ENCODE measurements around the gene KRT3.

The KRT3 gene

GRCh38 chr12:52795694-52796428 is at the start of gene KRT3:
Gene KRT3 (minus strand): TSS chr12:52796117. CDS start chr12:52796042, 75 bp downstream.
- H3K4me1 ChIP-seq (ENCODE audit: control insufficient read depth, insufficient read depth, low read length, unreplicated experiment) = peaks cover 14% of the 10 kb centered on the region
- H3K27me3 ChIP-seq (ENCODE audit: insufficient read depth, low read length) = peaks cover 38% of the 10 kb centered on the region
- H2AFZ ChIP-seq (ENCODE audit: low read length, unreplicated experiment) = no peak within 1 kb of the TSS
- H3K36me3 ChIP-seq (ENCODE audit: insufficient read depth, low read length) = no peaks in the 10 kb centered on the region
- no peak within 1 kb of the TSS for H3K4me3 ChIP-seq (ENCODE audit: low read depth, low read length)
- no peaks in the 10 kb centered on the region for H3K79me2 ChIP-seq (ENCODE audit: control insufficient read depth, insufficient read depth, low read length, unreplicated experiment)
- H3K27ac ChIP-seq (ENCODE audit: low read depth, low read length) = no peak within 1 kb of the TSS

GRCh38 chr12:52844386-52844785 is 48.5 kb upstream of the KRT3 start:
- Histone ChIP-seq H3K27ac (ENCODE audit: low read depth, low read length) (no peak overlapping the region), H3K36me3 (ENCODE audit: insufficient read depth, low read length) (no peaks in the 10 kb centered on the region), H3K4me3 (ENCODE audit: low read depth, low read length) (no peak overlapping the region), H3K4me1 (ENCODE audit: control insufficient read depth, insufficient read depth, low read length, unreplicated experiment) (peaks cover 13% of the 10 kb centered on the region), H3K27me3 (ENCODE audit: insufficient read depth, low read length) (peaks cover 4% of the 10 kb centered on the region; the same call in 1 of the 2 replicates), H2AFZ (ENCODE audit: low read length, unreplicated experiment) (no peak overlapping the region), H3K79me2 (ENCODE audit: control insufficient read depth, insufficient read depth, low read length, unreplicated experiment) (no peaks in the 10 kb centered on the region)

- H2AFZ ChIP-seq (ENCODE audit: low read length, unreplicated experiment) = no peak overlapping the region
- H3K4me1 ChIP-seq (ENCODE audit: control insufficient read depth, insufficient read depth, low read length, unreplicated experiment) = peaks cover 28% of the 10 kb centered on the region
- H3K27me3 ChIP-seq (ENCODE audit: insufficient read depth, low read length) = peaks cover 4% of the 10 kb centered on the region; the same call in 1 of the 2 replicates
- no peak overlapping the region for H3K27ac ChIP-seq (ENCODE audit: low read depth, low read length)
- H3K79me2 ChIP-seq (ENCODE audit: control insufficient read depth, insufficient read depth, low read length, unreplicated experiment) = no peaks in the 10 kb centered on the region
- H3K36me3 ChIP-seq (ENCODE audit: insufficient read depth, low read length) = no peaks in the 10 kb centered on the region
- H3K4me3 ChIP-seq (ENCODE audit: low read depth, low read length) = no peak overlapping the region
Observed at GRCh38 chr12:52839436-52840105, 43.7 kb upstream of the KRT3 start.

GRCh38 chr12:52838609-52839435 is 42.9 kb upstream of the KRT3 start:
- H3K4me1 ChIP-seq (ENCODE audit: control insufficient read depth, insufficient read depth, low read length, unreplicated experiment) = peaks cover 28% of the 10 kb centered on the region
- no peak overlapping the region for H3K4me3 ChIP-seq (ENCODE audit: low read depth, low read length)
- no peaks in the 10 kb centered on the region for H3K79me2 ChIP-seq (ENCODE audit: control insufficient read depth, insufficient read depth, low read length, unreplicated experiment)
- no peak overlapping the region for H3K27ac ChIP-seq (ENCODE audit: low read depth, low read length)
- no peak overlapping the region for H2AFZ ChIP-seq (ENCODE audit: low read length, unreplicated experiment)
- H3K27me3 ChIP-seq (ENCODE audit: insufficient read depth, low read length) = peaks cover 4% of the 10 kb centered on the region; the same call in 1 of the 2 replicates
- no peaks in the 10 kb centered on the region for H3K36me3 ChIP-seq (ENCODE audit: insufficient read depth, low read length)

GRCh38 chr12:52837781-52838608 is 42.1 kb upstream of the KRT3 start:
- H3K4me3 ChIP-seq (ENCODE audit: low read depth, low read length) = no peak overlapping the region
- no peaks in the 10 kb centered on the region for H3K79me2 ChIP-seq (ENCODE audit: control insufficient read depth, insufficient read depth, low read length, unreplicated experiment)
- no peaks in the 10 kb centered on the region for H3K36me3 ChIP-seq (ENCODE audit: insufficient read depth, low read length)
- peaks cover 4% of the 10 kb centered on the region; the same call in 1 of the 2 replicates for H3K27me3 ChIP-seq (ENCODE audit: insufficient read depth, low read length)
- H3K4me1 ChIP-seq (ENCODE audit: control insufficient read depth, insufficient read depth, low read length, unreplicated experiment) = peaks cover 28% of the 10 kb centered on the region
- H3K27ac ChIP-seq (ENCODE audit: low read depth, low read length) = peak overlapping the region; percentile 40
- no peak overlapping the region for H2AFZ ChIP-seq (ENCODE audit: low read length, unreplicated experiment)

- Histone ChIP-seq H3K27me3 (ENCODE audit: insufficient read depth, low read length) (peaks cover 4% of the 10 kb centered on the region; the same call in 1 of the 2 replicates), H3K4me3 (ENCODE audit: low read depth, low read length) (no peak overlapping the region), H2AFZ (ENCODE audit: low read length, unreplicated experiment) (no peak overlapping the region), H3K36me3 (ENCODE audit: insufficient read depth, low read length) (no peaks in the 10 kb centered on the region), H3K79me2 (ENCODE audit: control insufficient read depth, insufficient read depth, low read length, unreplicated experiment) (no peaks in the 10 kb centered on the region), H3K4me1 (ENCODE audit: control insufficient read depth, insufficient read depth, low read length, unreplicated experiment) (peaks cover 28% of the 10 kb centered on the region), H3K27ac (ENCODE audit: low read depth, low read length) (peak overlapping the region; percentile 40)
Observed at GRCh38 chr12:52837413-52837741, 41.5 kb upstream of the KRT3 start.

- no peak overlapping the region for H2AFZ ChIP-seq (ENCODE audit: low read length, unreplicated experiment)
- no peaks in the 10 kb centered on the region for H3K79me2 ChIP-seq (ENCODE audit: control insufficient read depth, insufficient read depth, low read length, unreplicated experiment)
- H3K27ac ChIP-seq (ENCODE audit: low read depth, low read length) = peak overlapping the region; percentile 13; the same call in 1 of the 2 replicates
Observed at GRCh38 chr12:52836491-52837412, 40.8 kb upstream of the KRT3 start.

GRCh38 chr12:52836042-52836466 is 40.1 kb upstream of the KRT3 start:
- Histone ChIP-seq H3K27ac (ENCODE audit: low read depth, low read length) (no peak overlapping the region; the same call in 1 of the 2 replicates), H3K4me1 (ENCODE audit: control insufficient read depth, insufficient read depth, low read length, unreplicated experiment) (peaks cover 28% of the 10 kb centered on the region), H2AFZ (ENCODE audit: low read length, unreplicated experiment) (no peak overlapping the region)

More at GRCh38 chr12:52836491-52837412, 40.8 kb upstream of the KRT3 start:
- H3K36me3 ChIP-seq (ENCODE audit: insufficient read depth, low read length) = no peaks in the 10 kb centered on the region
- peaks cover 28% of the 10 kb centered on the region for H3K4me1 ChIP-seq (ENCODE audit: control insufficient read depth, insufficient read depth, low read length, unreplicated experiment)
- H3K4me3 ChIP-seq (ENCODE audit: low read depth, low read length) = no peak overlapping the region
- H3K27me3 ChIP-seq (ENCODE audit: insufficient read depth, low read length) = no peaks in the 10 kb centered on the region

GRCh38 chr12:52835271-52836041 is 39.5 kb upstream of the KRT3 start:
- H2AFZ ChIP-seq (ENCODE audit: low read length, unreplicated experiment) = no peak overlapping the region
- H3K27me3 ChIP-seq (ENCODE audit: insufficient read depth, low read length) = no peaks in the 10 kb centered on the region
- H3K36me3 ChIP-seq (ENCODE audit: insufficient read depth, low read length) = no peaks in the 10 kb centered on the region
- H3K4me1 ChIP-seq (ENCODE audit: control insufficient read depth, insufficient read depth, low read length, unreplicated experiment) = peaks cover 28% of the 10 kb centered on the region
- H3K79me2 ChIP-seq (ENCODE audit: control insufficient read depth, insufficient read depth, low read length, unreplicated experiment) = no peaks in the 10 kb centered on the region
- H3K4me3 ChIP-seq (ENCODE audit: low read depth, low read length) = no peak overlapping the region
- no peak overlapping the region for H3K27ac ChIP-seq (ENCODE audit: low read depth, low read length)

More at GRCh38 chr12:52836042-52836466, 40.1 kb upstream of the KRT3 start:
- H3K4me3 ChIP-seq (ENCODE audit: low read depth, low read length) = no peak overlapping the region
- no peaks in the 10 kb centered on the region for H3K79me2 ChIP-seq (ENCODE audit: control insufficient read depth, insufficient read depth, low read length, unreplicated experiment)
- no peaks in the 10 kb centered on the region for H3K27me3 ChIP-seq (ENCODE audit: insufficient read depth, low read length)
- H3K36me3 ChIP-seq (ENCODE audit: insufficient read depth, low read length) = no peaks in the 10 kb centered on the region
